ENCODE data around the gene NCKAP1.
"Not testable (repeated sequence)": the region's sequence is repeated elsewhere in the genome, so short reads cannot be mapped to it uniquely, and the experiment has no call there.

NCKAP1 gene

GRCh38 chr2:183035954-183036669 is 2.1 kb downstream of the NCKAP1 start:
- no peak for DNase-seq

GRCh38 chr2:183035298-183035953 is 2.8 kb downstream of the NCKAP1 start:
- no peak for DNase-seq

GRCh38 chr2:183034806-183035205 is 3.5 kb downstream of the NCKAP1 start:
- no peak for DNase-seq

- DNase-seq: no peak
These were observed 4.3 kb downstream of the NCKAP1 start for GRCh38 chr2:183033951-183034350.

- peak; percentile 62 for DNase-seq
These were observed 6.1 kb downstream of the NCKAP1 start for GRCh38 chr2:183031911-183032794.

- no peak for DNase-seq
These were observed 9.0 kb downstream of the NCKAP1 start for GRCh38 chr2:183029219-183029618.

- DNase-seq: no peak
These were observed 10.1 kb downstream of the NCKAP1 start for GRCh38 chr2:183028108-183028507.

- DNase-seq: no peak
These were observed 10.8 kb downstream of the NCKAP1 start for GRCh38 chr2:183027443-183027842.

- DNase-seq: no peak
These were observed 11.8 kb downstream of the NCKAP1 start for GRCh38 chr2:183026424-183026823.

- no peak for DNase-seq
These were observed 12.3 kb downstream of the NCKAP1 start for GRCh38 chr2:183025993-183026392.

GRCh38 chr2:183024339-183025095 is 13.7 kb downstream of the NCKAP1 start:
- DNase-seq: no peak

GRCh38 chr2:183022711-183023110 is 15.5 kb downstream of the NCKAP1 start:
- DNase-seq: no peak

- DNase-seq: no peak
These were observed 16.6 kb downstream of the NCKAP1 start for GRCh38 chr2:183021613-183022012.

GRCh38 chr2:183019718-183020442 is 18.4 kb downstream of the NCKAP1 start:
- no peak for DNase-seq

- not testable (repeated sequence) for DNase-seq
These were observed 20.4 kb downstream of the NCKAP1 start for GRCh38 chr2:183017845-183018244.

GRCh38 chr2:183014005-183014404 is 24.3 kb downstream of the NCKAP1 start:
- DNase-seq: no peak

GRCh38 chr2:183011743-183012142 is 26.5 kb downstream of the NCKAP1 start:
- DNase-seq: no peak

GRCh38 chr2:183010112-183010511 is 28.1 kb downstream of the NCKAP1 start:
- no peak for DNase-seq

- no peak for DNase-seq
These were observed 28.9 kb downstream of the NCKAP1 start for GRCh38 chr2:183009249-183009899.

GRCh38 chr2:183001948-183002347 is 36.3 kb downstream of the NCKAP1 start:
- no peak for DNase-seq

GRCh38 chr2:183000846-183001245 is 37.4 kb downstream of the NCKAP1 start:
- DNase-seq: no peak
